Kidney glomerular epithelial cell (primary cell): ENCODE data around the gene CAMKMT.

ENCODE experiments used
- DNase-seq: peaks from one replicate; lab custom pipeline; 2025; lab: John Stamatoyannopoulos, UW

CAMKMT gene

GRCh38 chr2:44801841-44802776 is 440.4 kb downstream of the CAMKMT start:
- no peak for DNase-seq

GRCh38 chr2:44802777-44803424 is 441.2 kb downstream of the CAMKMT start:
- no peak for DNase-seq

- no peak for DNase-seq
Measured at GRCh38 chr2:44804406-44805265, 442.9 kb downstream of the CAMKMT start.

- DNase-seq, result no peak
Measured at GRCh38 chr2:44805401-44806235, 443.9 kb downstream of the CAMKMT start.

- DNase-seq, result no peak
Measured at GRCh38 chr2:44807201-44808025, 445.7 kb downstream of the CAMKMT start.

GRCh38 chr2:44810892-44811530 is 449.3 kb downstream of the CAMKMT start:
- DNase-seq, result no peak

- DNase-seq, result no peak
Measured at GRCh38 chr2:44813165-44813564, 451.4 kb downstream of the CAMKMT start.

- no peak for DNase-seq
Measured at GRCh38 chr2:44813658-44814057, 451.9 kb downstream of the CAMKMT start.

GRCh38 chr2:44817256-44817655 is 455.5 kb downstream of the CAMKMT start:
- no peak for DNase-seq

GRCh38 chr2:44817673-44818335 is 456.1 kb downstream of the CAMKMT start:
- DNase-seq, result no peak

- no peak for DNase-seq
Measured at GRCh38 chr2:44819061-44819460, 457.3 kb downstream of the CAMKMT start.

GRCh38 chr2:44821500-44821899 is 459.8 kb downstream of the CAMKMT start:
- DNase-seq, result no peak

- no peak for DNase-seq
Measured at GRCh38 chr2:44822174-44822573, 460.4 kb downstream of the CAMKMT start.
